ENCODE measurements around the gene KLRC3.
"Not testable (repeated sequence)": the region's sequence is repeated elsewhere in the genome, so short reads cannot be mapped to it uniquely, and the experiment has no call there.

KLRC3 gene

GRCh38 chr12:10386857-10387256 is 33.5 kb downstream of the KLRC3 start:
- Histone ChIP-seq H3K4me3 (no peak overlapping the region), H3K27ac (no peak overlapping the region)
- TF ChIP-seq CTCF (IDR thresholded peaks at IDR 0.05): no peak
- DNase-seq (ENCODE audit: low spot score): no peak

GRCh38 chr12:10385166-10385613 is 35.2 kb downstream of the KLRC3 start:
- Histone ChIP-seq H3K27ac (no peak overlapping the region), H3K4me3 (no peak overlapping the region)
- DNase-seq (ENCODE audit: low spot score): no peak
- no peak for TF ChIP-seq CTCF (IDR thresholded peaks at IDR 0.05)

- Histone ChIP-seq H3K4me3 (no peak overlapping the region), H3K27ac (no peak overlapping the region)
- no peak for TF ChIP-seq CTCF (IDR thresholded peaks at IDR 0.05)
- no peak for DNase-seq (ENCODE audit: low spot score)
These were observed 36.2 kb downstream of the KLRC3 start for GRCh38 chr12:10384191-10384590.

GRCh38 chr12:10381928-10382628 is 38.3 kb downstream of the KLRC3 start:
- no peak overlapping the region for H3K4me3 ChIP-seq
- H3K27ac ChIP-seq: no peak overlapping the region
- no peak for TF ChIP-seq CTCF (IDR thresholded peaks at IDR 0.05)
- no peak for DNase-seq (ENCODE audit: low spot score)

GRCh38 chr12:10378737-10379136 is 41.7 kb downstream of the KLRC3 start:
- not testable (repeated sequence) for H3K4me3 ChIP-seq; DNase-seq (ENCODE audit: low spot score); H3K27ac ChIP-seq

- Histone ChIP-seq H3K27ac (no peak overlapping the region), H3K4me3 (no peak overlapping the region)
- no peak for TF ChIP-seq CTCF (IDR thresholded peaks at IDR 0.05)
- no peak for DNase-seq (ENCODE audit: low spot score)
These were observed 45.8 kb downstream of the KLRC3 start for GRCh38 chr12:10374624-10375018.

- Histone ChIP-seq H3K27ac (peak overlapping the region in 1 of 2 donors; percentile 38), H3K4me3 (no peak overlapping the region)
- no peak for TF ChIP-seq CTCF (IDR thresholded peaks at IDR 0.05)
- DNase-seq (ENCODE audit: low spot score): no peak
These were observed 47.8 kb downstream of the KLRC3 start for GRCh38 chr12:10372559-10372958.

- H3K27ac ChIP-seq: peak overlapping the region in 1 of 2 donors; percentile 38
- not testable (repeated sequence) for DNase-seq (ENCODE audit: low spot score); H3K4me3 ChIP-seq
These were observed 48.4 kb downstream of the KLRC3 start for GRCh38 chr12:10371893-10372535.
